HG02642 (cell line): ENCODE measurements around the gene ARID5B.

Experiments used
- ATAC-seq: cut with Tn5 transposase; IDR thresholded peaks from one replicate; pipeline ENCODE4 v1.9.1; 2021; ENCODE audit warnings: mild to moderate bottlenecking; ENCODE audit not compliant: unreplicated experiment, poor library complexity

ARID5B gene

GRCh38 chr10:62112300-62112699, 210.8 kb downstream of the ARID5B start:
- no peak for ATAC-seq

- no peak for ATAC-seq
Measured at GRCh38 chr10:62112963-62113362, 211.5 kb downstream of the ARID5B start.

- no peak for ATAC-seq
Measured at GRCh38 chr10:62113680-62114079, 212.2 kb downstream of the ARID5B start.

GRCh38 chr10:62115321-62115720, 213.8 kb downstream of the ARID5B start:
- no peak for ATAC-seq

- no peak for ATAC-seq
Measured at GRCh38 chr10:62115842-62116241, 214.3 kb downstream of the ARID5B start.

- no peak for ATAC-seq
Measured at GRCh38 chr10:62116896-62117295, 215.4 kb downstream of the ARID5B start.

GRCh38 chr10:62121187-62121530, 219.7 kb downstream of the ARID5B start:
- no peak for ATAC-seq

GRCh38 chr10:62127975-62128374, 226.5 kb downstream of the ARID5B start:
- no peak for ATAC-seq

- no peak for ATAC-seq
Measured at GRCh38 chr10:62130948-62131347, 229.4 kb downstream of the ARID5B start.

- ATAC-seq = no peak
Measured at GRCh38 chr10:62131724-62132123, 230.2 kb downstream of the ARID5B start.

- ATAC-seq = peak; percentile 95
Measured at GRCh38 chr10:62133618-62134017, 232.1 kb downstream of the ARID5B start.

GRCh38 chr10:62136931-62137330, 235.4 kb downstream of the ARID5B start:
- ATAC-seq = no peak
